Prostate gland (tissue), 2 donors: ENCODE data around the gene FHDC1.

Source experiments
- CTCF ChIP-seq, 4 experiments: fragments of 200-600 bp in 2 of 4; fragments of 450-650 bp in 2 of 4; sonication (generic) in 2 of 4; IDR thresholded peaks; 1 replicate in 3 of 4; 2 replicates in 1 of 4; pipeline ENCODE4 v1.5.1; 2016 to 2019; ENCODE audit warnings: antibody characterized with exemption in 4 of 4, mild to moderate bottlenecking in 2 of 4, moderate library complexity in 2 of 4
- POLR2A ChIP-seq: fragments of 450-650 bp; IDR thresholded peaks from one replicate; pipeline ENCODE4 v1.6.1; 2016; ENCODE audit warnings: antibody characterized with exemption, mild to moderate bottlenecking
- POLR2AphosphoS5 ChIP-seq: sonication (generic); formaldehyde crosslinking; IDR thresholded peaks from one replicate; pipeline ENCODE4 v1.6.1; 2017; ENCODE audit warnings: antibody characterized with exemption

GRCh38 chr4:152909901-152910300 lies 26.2 kb upstream of the FHDC1 start:
- TF ChIP-seq CTCF (IDR thresholded peaks at IDR 0.05) (no peak), POLR2A (no peak), POLR2AphosphoS5 (no peak)
